Gastrocnemius medialis (tissue), 4 donors: ENCODE measurements around the gene CYP4B1. TPM values are rescaled to one million over a fixed set of nuclear protein-coding genes. Genes with fewer than 3 reads are reported as not detected.

Experiments used
- ATAC-seq, 2 donors: fragments of 150-250 bp; one replicate each; pipeline ENCODE4 v1.9.1; 2016
- DNase-seq, 2 donors: peaks; one replicate each; pipeline ENCODE4 v3.0.0-alpha.2; 2019
- H3K27ac ChIP-seq, 4 donors: fragments of 200-600 bp; sonication (generic); 1 replicate in 1 of 4; 2 replicates in 3 of 4; pipeline ENCODE4 v1.5.1; 2016 to 2018; ENCODE audit warnings: mild to moderate bottlenecking in 2 of 4, moderate library complexity in 1 of 4
- H3K27me3 ChIP-seq, 3 donors: fragments of 200-600 bp; sonication (generic) in 2 of 3; 1 replicate in 1 of 3; 2 replicates in 2 of 3; pipeline versions ENCODE4 v1.5.1 to v1.6.0; 2016 to 2019; ENCODE audit warnings: mild to moderate bottlenecking in 1 of 3, moderate library complexity in 1 of 3
- H3K36me3 ChIP-seq, 2 donors: fragments of 200-600 bp; sonication (generic) in 1 of 2; one replicate each; pipeline ENCODE4 v1.5.1; 2017 to 2018
- H3K4me1 ChIP-seq, 2 donors: fragments of 200-600 bp; sonication (generic) in 1 of 2; one replicate each; pipeline ENCODE4 v1.5.1; 2016 to 2017; ENCODE audit warnings: mild to moderate bottlenecking in 2 of 2
- H3K4me3 ChIP-seq, 4 donors: fragments of 200-600 bp; sonication (generic) in 3 of 4; 1 replicate in 1 of 4; 2 replicates in 3 of 4; pipeline ENCODE4 v1.5.1; 2016 to 2019; ENCODE audit warnings: mild to moderate bottlenecking in 2 of 4
- H3K9me3 ChIP-seq, 3 donors: fragments of 200-600 bp; sonication (generic) in 2 of 3; 1 replicate in 1 of 3; 2 replicates in 2 of 3; pipeline ENCODE4 v1.5.1; 2016 to 2019
- CTCF ChIP-seq, 5 experiments: fragments of 450-650 bp in 3 of 5; fragments of 200-600 bp in 2 of 5; sonication (generic) in 2 of 5; IDR thresholded peaks in 4 of 5; conservative IDR thresholded peaks in 1 of 5; 1 replicate in 4 of 5; 2 replicates in 1 of 5; pipeline ENCODE4 v1.5.1; 2016 to 2019; ENCODE audit warnings: antibody characterized with exemption in 5 of 5, mild to moderate bottlenecking in 3 of 5, moderate library complexity in 3 of 5
- POLR2A ChIP-seq, 2 donors: fragments of 450-650 bp; IDR thresholded peaks; one replicate each; pipeline ENCODE4 v1.6.1; 2017; ENCODE audit warnings: antibody characterized with exemption in 2 of 2, mild to moderate bottlenecking in 2 of 2, moderate library complexity in 2 of 2
- in situ Hi-C, 4 donors: fragments of 200-750 bp; cut with MboI; loops; one replicate each; pipeline versions ENCODE4 v1.15.0 to v1.8.0; 2017; ENCODE audit warnings: low sequenced_read_pairs in 4 of 4
- intact Hi-C: fragments of 100-400 bp; cut with DNase I; formaldehyde crosslinking; loops from one replicate; pipeline ENCODE4 v1.15.1; 2023; ENCODE audit warnings: low total_unique reads
- total RNA-seq, 4 donors: library from RNA; depleted of rRNA; stranded (reverse); fragments of >200 nt; gene quantifications; one replicate each; pipeline versions ENCODE4 v1.1.0 to v1.2.3, GENCODE V29; 2016

Gene CYP4B1
- total RNA-seq, 4 donors from 2014 or later: 57.3 to 97.4 (median 70.0) TPM

DNA sequence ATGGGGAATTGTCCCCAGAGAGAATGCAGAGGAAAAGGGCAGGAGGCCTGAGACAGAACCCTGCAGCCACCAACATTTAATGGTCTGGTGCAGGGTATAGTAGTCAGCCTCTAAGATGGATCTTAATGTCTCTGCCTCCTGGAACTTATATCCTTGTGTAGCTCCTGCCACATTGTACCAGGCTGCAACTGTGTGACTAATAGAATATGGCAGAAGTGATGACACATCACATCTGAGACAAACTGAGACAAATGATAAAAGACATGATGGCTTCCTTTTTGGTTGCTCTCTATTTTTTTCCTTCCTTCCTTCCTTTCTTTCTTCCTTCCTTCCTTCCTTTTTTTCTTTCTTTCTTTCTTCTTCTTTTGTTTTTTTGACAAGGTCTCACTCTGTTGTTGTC, 37.1 kb upstream of the CYP4B1 start:
- in situ Hi-C loops (no loop called here), intact Hi-C loops (no loop called here)
- no peak for TF ChIP-seq CTCF (IDR thresholded peaks at IDR 0.05 in 4 of 5, conservative IDR thresholded peaks at IDR 0.05 in 1 of 5)
- no peak for TF ChIP-seq POLR2A (IDR thresholded peaks at IDR 0.05)
- Histone ChIP-seq H3K9me3 (no peaks in the 10 kb centered on the region), H3K27ac (no peak overlapping the region), H3K4me3 (no peak overlapping the region), H3K4me1 (no peaks in the 10 kb centered on the region), H3K36me3 (no peaks in the 10 kb centered on the region), H3K27me3 (no peaks in the 10 kb centered on the region)
- no peak for ATAC-seq
- no peak for DNase-seq

DNA sequence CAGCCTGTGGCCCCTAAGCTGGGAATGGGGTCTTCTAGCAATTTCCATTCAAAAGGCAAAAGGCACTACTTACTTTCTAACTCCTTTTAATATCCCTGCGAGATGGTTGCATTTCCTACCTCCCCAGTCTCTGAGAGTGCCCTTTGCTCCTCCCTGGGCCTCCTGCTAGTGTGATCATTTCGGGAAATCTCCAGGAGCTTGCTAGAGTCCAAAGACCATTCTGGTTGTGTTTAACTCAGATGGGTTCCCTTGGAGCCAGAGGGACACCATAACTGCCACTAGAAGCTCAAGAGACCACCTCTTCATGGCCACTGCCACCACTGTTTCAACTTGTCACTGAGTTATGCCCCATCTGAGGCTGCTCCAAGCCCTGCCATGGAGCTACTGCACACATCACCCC, 34.4 kb upstream of the CYP4B1 start:
- no peak overlapping the region for H3K27ac ChIP-seq
- intact Hi-C loops (no loop called here), in situ Hi-C loops (no loop called here)
- H3K36me3 ChIP-seq: no peaks in the 10 kb centered on the region
- TF ChIP-seq CTCF (IDR thresholded peaks at IDR 0.05 in 4 of 5, conservative IDR thresholded peaks at IDR 0.05 in 1 of 5): no peak
- no peak for TF ChIP-seq POLR2A (IDR thresholded peaks at IDR 0.05)
- no peak for DNase-seq
- H3K9me3 ChIP-seq: no peaks in the 10 kb centered on the region
- H3K4me3 ChIP-seq: no peak overlapping the region
- no peak for ATAC-seq
- no peaks in the 10 kb centered on the region for H3K27me3 ChIP-seq
- no peaks in the 10 kb centered on the region for H3K4me1 ChIP-seq

GRCh38 chr1:46767649-46768282, 31.1 kb upstream of the CYP4B1 start:
- Histone ChIP-seq H3K4me1 (no peaks in the 10 kb centered on the region), H3K27ac (no peak overlapping the region), H3K27me3 (no peaks in the 10 kb centered on the region), H3K36me3 (no peaks in the 10 kb centered on the region), H3K4me3 (no peak overlapping the region), H3K9me3 (peaks cover 0 to 5% (median 0%) of the 10 kb centered on the region in 3 donors)
- intact Hi-C loops (no loop called here), in situ Hi-C loops (no loop called here)
- no peak for TF ChIP-seq POLR2A (IDR thresholded peaks at IDR 0.05)
- TF ChIP-seq CTCF (IDR thresholded peaks at IDR 0.05 in 4 of 5, conservative IDR thresholded peaks at IDR 0.05 in 1 of 5): no peak
- DNase-seq (no peak), ATAC-seq (no peak)

DNA sequence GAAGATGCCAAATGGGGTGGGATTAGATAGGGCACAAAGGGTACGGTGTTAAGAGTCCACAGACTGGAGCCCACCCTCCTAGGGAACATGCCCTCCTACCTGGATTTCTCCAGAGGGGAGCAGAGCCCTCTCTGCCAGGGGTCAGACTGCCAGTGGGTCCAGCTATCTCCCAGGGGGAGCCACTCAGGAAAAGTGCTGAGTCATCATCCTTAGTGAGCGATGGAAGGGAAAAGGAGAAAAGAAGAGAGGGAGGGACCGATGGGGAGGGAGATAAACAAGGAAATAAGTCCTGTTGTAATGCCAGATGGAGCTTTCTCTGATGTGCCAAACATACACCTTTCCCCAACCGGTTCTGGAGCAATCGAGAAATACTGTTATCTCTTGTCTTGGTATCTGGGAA, 30.4 kb upstream of the CYP4B1 start:
- intact Hi-C loops (no loop called here), in situ Hi-C loops (no loop called here)
- ATAC-seq (no peak), DNase-seq (no peak)
- Histone ChIP-seq H3K27ac (no peak overlapping the region), H3K4me1 (no peaks in the 10 kb centered on the region), H3K4me3 (no peak overlapping the region), H3K9me3 (peaks cover 0 to 5% (median 0%) of the 10 kb centered on the region in 3 donors), H3K27me3 (no peaks in the 10 kb centered on the region), H3K36me3 (no peaks in the 10 kb centered on the region)
- TF ChIP-seq POLR2A (IDR thresholded peaks at IDR 0.05): no peak
- TF ChIP-seq CTCF (IDR thresholded peaks at IDR 0.05 in 4 of 5, conservative IDR thresholded peaks at IDR 0.05 in 1 of 5): no peak
